Lower lobe of right lung (tissue), 2 donors: ENCODE results near the gene HOTAIR. TPM values are rescaled to one million over a fixed set of nuclear protein-coding genes. Genes with fewer than 3 reads are reported as not detected.
A peak's percentile ranks its signal among the peaks of the same experiment; 100 is the strongest.

Source experiments
- ATAC-seq, 2 donors: fragments of 200-7000 bp; cut with Tn5 transposase; one replicate each; pipeline ENCODE4 v1.9.1; 2020 to 2022; ENCODE audit warnings: mild to moderate bottlenecking in 2 of 2, moderate library complexity in 2 of 2
- DNase-seq: peaks from one replicate; pipeline ENCODE4 v3.0.0-alpha.2; 2020
- H3K27ac ChIP-seq: fragments of 200-600 bp; one replicate; pipeline ENCODE4 v1.8.0; 2022
- H3K27me3 ChIP-seq: fragments of 200-600 bp; one replicate; pipeline ENCODE4 v1.8.0; 2022; ENCODE audit warnings: low read depth
- H3K36me3 ChIP-seq: fragments of 200-600 bp; one replicate; pipeline ENCODE4 v1.8.0; 2022; ENCODE audit warnings: mild to moderate bottlenecking
- H3K4me1 ChIP-seq: fragments of 200-600 bp; one replicate; pipeline ENCODE4 v1.8.0; 2022
- H3K4me3 ChIP-seq: fragments of 200-600 bp; one replicate; pipeline ENCODE4 v1.8.0; 2022; ENCODE audit warnings: mild to moderate bottlenecking
- H3K9me3 ChIP-seq: fragments of 200-600 bp; one replicate; pipeline ENCODE4 v1.8.0; 2022
- intact Hi-C: fragments of 100-400 bp; cut with DNase I; formaldehyde crosslinking; loops from one replicate; pipeline ENCODE4 v1.11.0; 2022
- total RNA-seq: library from RNA; stranded (reverse); fragmentation: NEBNext Ultra II Directional; extraction: Animal tissue kit (Norgen Biotek cat#: 25700); gene quantifications from one replicate; pipeline ENCODE4 v1.2.1, GENCODE V29; 2021
- TF ChIP-seq, protein P1 (sequence below): fragments of 200-600 bp; IDR thresholded peaks from one replicate; pipeline ENCODE4 v1.8.0; 2022; ENCODE audit warnings: antibody characterized with exemption, mild to moderate bottlenecking
- donor health status: DM: no; HTN: yes; CAD: no; lungs with severe emphysema.

HOTAIR gene
- total RNA-seq, 1 donor from 2014 or later, result not detected

DNA sequence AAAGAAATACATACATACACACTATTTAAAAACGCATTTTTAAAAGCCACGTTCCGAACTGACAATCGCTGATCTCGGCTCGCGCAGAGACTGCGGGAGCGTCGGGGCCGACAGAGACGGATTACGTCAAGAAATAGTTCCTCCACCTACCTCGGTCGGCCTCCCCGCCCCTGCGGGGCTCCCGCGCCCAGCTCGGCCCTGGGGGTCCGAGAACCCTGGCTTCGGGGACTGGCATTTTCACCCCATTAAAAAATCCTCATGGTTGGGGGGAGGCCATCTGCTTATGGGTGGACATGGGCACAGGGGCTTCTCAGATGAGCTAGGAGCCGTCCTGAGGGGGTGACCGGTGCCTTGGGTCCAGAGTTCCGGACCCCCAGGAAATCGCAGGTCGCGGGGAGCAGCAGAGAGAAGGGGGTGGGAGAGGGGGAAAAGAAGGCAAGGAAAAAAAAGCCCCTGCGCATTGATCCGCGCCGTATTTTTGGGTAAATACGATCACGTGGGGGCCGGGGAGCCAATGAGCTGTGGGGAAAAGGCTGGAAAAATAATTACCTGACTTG, 24.9 kb upstream of the HOTAIR start:
- Histone ChIP-seq H3K36me3 (no peaks in the 10 kb centered on the region), H3K27ac (no peak overlapping the region), H3K4me1 (peaks cover 34% of the 10 kb centered on the region), H3K4me3 (peak overlapping the region; percentile 41), H3K27me3 (peaks cover 100% of the 10 kb centered on the region), H3K9me3 (no peaks in the 10 kb centered on the region)
- TF ChIP-seq, protein P1, sequence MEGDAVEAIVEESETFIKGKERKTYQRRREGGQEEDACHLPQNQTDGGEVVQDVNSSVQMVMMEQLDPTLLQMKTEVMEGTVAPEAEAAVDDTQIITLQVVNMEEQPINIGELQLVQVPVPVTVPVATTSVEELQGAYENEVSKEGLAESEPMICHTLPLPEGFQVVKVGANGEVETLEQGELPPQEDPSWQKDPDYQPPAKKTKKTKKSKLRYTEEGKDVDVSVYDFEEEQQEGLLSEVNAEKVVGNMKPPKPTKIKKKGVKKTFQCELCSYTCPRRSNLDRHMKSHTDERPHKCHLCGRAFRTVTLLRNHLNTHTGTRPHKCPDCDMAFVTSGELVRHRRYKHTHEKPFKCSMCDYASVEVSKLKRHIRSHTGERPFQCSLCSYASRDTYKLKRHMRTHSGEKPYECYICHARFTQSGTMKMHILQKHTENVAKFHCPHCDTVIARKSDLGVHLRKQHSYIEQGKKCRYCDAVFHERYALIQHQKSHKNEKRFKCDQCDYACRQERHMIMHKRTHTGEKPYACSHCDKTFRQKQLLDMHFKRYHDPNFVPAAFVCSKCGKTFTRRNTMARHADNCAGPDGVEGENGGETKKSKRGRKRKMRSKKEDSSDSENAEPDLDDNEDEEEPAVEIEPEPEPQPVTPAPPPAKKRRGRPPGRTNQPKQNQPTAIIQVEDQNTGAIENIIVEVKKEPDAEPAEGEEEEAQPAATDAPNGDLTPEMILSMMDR, result no peak
- intact Hi-C loops, result loop anchor here (5.0 kb wide), 1 partner anchor 208 kb away; no protein-coding TSS in a partner anchor
- DNase-seq (no peak), ATAC-seq (no peak)

- Histone ChIP-seq H3K27me3 (peaks cover 100% of the 10 kb centered on the region), H3K9me3 (no peaks in the 10 kb centered on the region), H3K4me3 (no peak overlapping the region), H3K4me1 (peaks cover 42% of the 10 kb centered on the region), H3K27ac (no peak overlapping the region), H3K36me3 (no peaks in the 10 kb centered on the region)
- ATAC-seq, result no peak
- DNase-seq, result no peak
- TF ChIP-seq, protein P1, result no peak
- intact Hi-C loops, result no loop called here
Observed at GRCh38 chr12:53998900-53999236, 24.1 kb upstream of the HOTAIR start.

DNA sequence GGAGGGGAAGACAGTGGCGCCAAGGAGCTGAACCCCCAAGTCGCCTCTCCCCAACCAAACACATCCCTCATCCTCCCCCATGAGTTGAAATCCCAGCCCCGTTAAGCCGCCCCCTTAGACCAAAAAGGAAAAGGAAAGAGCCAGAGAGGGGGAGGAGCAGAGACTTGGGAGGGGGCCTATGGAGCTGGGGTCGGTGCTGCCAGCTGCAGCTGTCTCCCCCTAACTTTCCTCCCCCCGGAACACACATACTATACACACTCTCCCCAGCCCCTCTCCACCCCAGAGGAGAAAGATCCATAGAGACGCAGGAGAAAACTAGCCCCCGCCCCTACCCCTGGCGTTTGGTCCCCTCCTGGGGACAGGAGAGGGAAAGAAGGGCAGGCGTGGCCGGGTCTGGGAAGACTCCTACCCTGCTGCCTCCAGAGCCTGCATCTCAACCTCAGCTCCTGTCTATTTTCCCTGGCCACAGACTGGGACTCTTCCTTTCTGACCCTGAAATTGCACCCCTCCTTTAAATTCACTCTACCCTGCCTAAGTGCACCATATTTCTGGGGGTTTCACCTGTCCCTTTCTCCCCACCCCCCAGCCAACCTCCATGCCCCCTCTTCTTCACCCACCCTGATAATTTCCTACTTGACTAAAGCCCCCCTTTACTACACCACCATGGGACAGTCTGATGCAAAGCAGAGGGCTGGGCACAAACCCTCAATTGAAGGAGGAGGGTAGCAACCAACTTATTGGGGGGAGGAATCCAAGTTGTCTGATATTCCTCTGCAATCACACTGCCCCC, 23.6 kb upstream of the HOTAIR start:
- Histone ChIP-seq H3K36me3 (no peaks in the 10 kb centered on the region), H3K9me3 (no peaks in the 10 kb centered on the region), H3K27ac (no peak overlapping the region), H3K4me1 (peaks cover 42% of the 10 kb centered on the region), H3K4me3 (no peak overlapping the region), H3K27me3 (peaks cover 100% of the 10 kb centered on the region)
- DNase-seq, result no peak
- intact Hi-C loops, result no loop called here
- TF ChIP-seq, protein P1, result no peak
- no peak for ATAC-seq

DNA sequence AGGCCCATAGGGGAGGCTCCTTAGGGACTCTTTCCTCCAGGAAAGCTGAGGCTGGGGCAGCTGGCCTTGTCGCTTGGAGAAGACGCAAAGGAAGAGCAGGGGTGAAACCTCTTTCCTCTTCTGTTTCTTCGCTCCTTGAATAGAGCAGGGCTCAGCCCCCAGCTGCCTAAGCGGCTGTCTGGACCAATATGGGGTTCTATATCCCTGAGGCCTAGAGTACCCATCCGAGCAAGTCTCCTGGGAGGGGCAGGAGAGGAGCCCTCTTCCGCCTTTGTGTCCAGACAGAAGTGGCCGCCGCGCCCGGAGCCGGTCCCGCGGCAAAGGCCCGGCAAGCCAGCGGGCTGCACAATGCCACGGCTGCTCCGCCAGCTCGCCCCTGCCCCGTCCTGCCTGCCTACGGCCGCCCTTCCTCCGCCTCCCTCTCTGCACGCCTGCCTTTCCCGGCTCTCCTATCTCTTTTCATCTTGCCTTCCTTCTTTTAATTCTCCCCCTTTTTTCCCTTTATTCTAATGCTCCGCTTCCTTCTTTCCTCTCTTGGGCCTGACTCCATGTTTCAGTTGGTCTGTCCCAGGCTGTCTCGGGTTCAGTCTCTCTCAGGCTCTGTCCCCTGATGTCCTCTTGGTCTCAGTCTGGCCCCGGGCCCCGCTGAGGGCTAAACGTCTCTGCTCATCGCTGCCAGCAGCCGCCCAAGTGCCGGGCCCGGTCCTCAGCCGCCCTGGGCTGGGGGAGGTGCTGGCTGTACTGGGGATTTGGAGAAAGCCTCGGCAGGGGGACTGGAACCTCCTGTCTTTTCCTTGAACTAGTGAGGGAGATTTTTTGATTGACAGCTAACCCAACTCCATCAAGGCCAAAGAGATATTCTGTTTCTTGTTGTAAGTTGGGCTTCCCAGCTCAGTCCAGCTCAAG, 22.7 kb upstream of the HOTAIR start:
- TF ChIP-seq, protein P1, result no peak
- DNase-seq (no peak), ATAC-seq (no peak)
- H3K4me3 ChIP-seq, result no peak overlapping the region
- H3K9me3 ChIP-seq, result no peaks in the 10 kb centered on the region
- H3K36me3 ChIP-seq, result no peaks in the 10 kb centered on the region
- H3K27ac ChIP-seq, result no peak overlapping the region
- H3K4me1 ChIP-seq, result peaks cover 42% of the 10 kb centered on the region
- intact Hi-C loops, result no loop called here
- peaks cover 100% of the 10 kb centered on the region for H3K27me3 ChIP-seq
